WI38 (cell line): ENCODE data around the gene METTL23.

ENCODE experiments used
- H3K4me3 ChIP-seq: 2 replicates; pipeline ENCODE4 v1.5.1; 2011; ENCODE audit warnings: low read depth, mild to moderate bottlenecking, control low read depth, low read length
- TF ChIP-seq, protein P1 (sequence below): IDR thresholded peaks from 2 replicates; pipeline ENCODE4 v1.5.1; 2012; ENCODE audit warnings: low read depth, mild to moderate bottlenecking, control low read depth, low read length

The METTL23 gene

DNA sequence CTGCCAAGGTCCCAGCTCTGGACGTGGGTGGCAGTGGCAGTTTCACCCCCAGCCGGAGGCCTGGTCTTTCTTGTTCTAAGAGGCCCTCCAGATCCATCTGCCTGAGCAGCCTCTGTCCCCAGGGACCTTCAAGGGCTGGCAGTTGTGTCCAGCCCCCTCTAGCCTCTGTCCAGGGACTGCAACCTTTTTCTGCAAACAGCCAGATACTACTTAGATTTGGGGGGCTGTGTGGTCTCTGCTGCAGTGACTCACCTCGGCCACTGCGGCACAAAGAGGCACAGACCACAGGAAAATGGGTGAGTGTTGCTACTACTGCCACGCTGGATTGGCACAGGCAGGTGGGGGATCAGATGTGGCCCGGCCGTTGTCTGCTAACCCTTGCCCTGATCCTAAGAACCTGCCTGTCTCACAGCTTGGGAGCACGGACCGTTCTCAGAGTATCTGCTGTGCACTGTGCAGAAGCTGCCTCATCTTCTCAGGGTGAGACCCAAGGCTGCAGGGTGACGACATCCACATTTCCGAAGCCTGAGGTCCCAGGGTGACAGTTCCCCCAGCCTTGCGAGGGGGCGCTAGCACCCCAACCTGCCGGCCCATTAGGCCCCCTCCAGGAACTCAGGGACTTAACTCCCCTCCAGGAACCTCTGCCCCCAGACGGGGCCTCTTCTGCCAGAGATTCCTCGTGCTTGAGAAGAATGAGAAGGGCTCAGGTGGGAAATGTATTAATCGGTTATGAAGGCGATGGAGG is 43.5 kb upstream of the METTL23 start:
- H3K4me3 ChIP-seq, result no peak overlapping the region
- TF ChIP-seq, protein P1, sequence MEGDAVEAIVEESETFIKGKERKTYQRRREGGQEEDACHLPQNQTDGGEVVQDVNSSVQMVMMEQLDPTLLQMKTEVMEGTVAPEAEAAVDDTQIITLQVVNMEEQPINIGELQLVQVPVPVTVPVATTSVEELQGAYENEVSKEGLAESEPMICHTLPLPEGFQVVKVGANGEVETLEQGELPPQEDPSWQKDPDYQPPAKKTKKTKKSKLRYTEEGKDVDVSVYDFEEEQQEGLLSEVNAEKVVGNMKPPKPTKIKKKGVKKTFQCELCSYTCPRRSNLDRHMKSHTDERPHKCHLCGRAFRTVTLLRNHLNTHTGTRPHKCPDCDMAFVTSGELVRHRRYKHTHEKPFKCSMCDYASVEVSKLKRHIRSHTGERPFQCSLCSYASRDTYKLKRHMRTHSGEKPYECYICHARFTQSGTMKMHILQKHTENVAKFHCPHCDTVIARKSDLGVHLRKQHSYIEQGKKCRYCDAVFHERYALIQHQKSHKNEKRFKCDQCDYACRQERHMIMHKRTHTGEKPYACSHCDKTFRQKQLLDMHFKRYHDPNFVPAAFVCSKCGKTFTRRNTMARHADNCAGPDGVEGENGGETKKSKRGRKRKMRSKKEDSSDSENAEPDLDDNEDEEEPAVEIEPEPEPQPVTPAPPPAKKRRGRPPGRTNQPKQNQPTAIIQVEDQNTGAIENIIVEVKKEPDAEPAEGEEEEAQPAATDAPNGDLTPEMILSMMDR, result no peak

DNA sequence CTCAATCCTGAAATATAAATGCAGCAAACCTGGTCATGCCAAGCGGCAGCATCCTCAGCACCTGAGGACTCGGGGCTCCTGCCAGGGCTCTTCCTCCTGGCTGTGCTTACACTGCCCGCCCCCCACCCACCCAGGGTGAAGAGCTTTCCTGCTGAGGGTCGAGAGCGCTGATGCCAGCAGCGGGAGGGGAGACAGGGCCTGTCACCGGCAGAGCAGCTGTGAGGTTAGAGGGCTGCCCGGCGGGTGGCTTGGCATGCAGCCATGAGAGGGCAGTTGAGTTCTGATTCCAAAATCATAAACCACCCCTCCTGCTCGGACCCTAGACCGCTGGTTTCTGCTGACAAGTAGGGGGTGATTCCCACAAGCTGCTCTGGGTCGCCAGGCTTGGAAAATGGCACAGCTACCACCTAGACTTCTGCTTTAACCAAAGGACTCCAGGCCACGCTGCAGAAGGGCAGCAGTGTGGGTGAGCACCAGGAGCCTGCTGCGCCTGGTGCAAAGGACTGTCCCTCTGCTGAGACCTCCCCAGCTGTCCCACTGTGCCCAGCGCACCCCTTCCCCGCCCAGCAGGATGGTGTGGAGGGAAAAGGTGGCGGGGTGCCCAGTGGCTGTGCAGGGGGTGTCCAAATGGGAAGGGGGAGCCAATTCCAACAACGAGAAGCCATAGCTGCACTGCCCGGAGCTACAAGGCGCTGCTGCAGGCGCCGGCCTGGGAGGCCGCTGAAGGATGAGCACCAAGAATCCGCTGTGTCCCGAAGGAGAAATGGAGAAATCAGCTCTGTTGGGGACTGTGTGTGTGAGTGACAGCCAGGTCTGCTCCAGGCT is 42.5 kb upstream of the METTL23 start:
- TF ChIP-seq, protein P1, result no peak
- H3K4me3 ChIP-seq, result no peak overlapping the region

DNA sequence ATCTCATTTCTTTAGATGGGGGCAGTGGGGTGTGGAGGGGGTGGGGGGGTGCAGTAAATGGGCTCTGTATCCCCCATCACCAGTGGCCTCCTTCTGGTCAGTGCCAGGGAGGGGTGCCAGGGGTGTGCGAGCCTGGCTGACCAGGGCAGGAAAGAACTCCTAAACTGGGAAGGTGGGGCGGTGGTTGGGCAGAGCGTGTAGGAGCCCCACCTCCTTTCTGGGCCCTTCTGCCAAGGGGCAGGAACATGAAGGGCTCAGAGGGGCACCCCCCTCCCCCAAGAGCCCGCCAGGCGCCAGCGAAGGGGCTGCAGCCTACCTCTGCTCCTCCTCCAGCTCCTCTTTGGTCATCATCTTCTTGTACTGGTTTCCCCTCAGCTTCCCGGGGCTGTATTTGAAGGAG is 41.9 kb upstream of the METTL23 start:
- H3K4me3 ChIP-seq, result no peak overlapping the region
- TF ChIP-seq, protein P1, result no peak

DNA sequence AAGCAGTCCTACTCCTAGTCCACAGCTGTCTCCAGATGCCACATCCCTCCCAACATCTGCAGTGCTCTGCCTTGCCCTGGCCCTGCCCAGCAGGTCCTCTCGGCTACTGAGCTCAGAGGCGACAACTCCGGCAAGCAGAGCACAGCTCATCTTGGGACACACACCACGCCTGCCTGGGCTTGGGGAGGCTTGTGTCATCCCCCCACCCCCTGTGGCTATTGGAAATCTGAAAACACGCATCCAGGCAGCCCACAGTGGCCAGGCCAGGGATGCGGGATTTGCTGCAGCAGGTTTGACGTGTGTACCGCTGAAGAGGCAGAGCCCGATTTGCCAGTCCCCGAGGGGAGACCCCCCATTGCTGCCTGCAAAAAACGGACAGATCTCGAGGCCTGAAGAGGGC is 41.3 kb upstream of the METTL23 start:
- TF ChIP-seq, protein P1, result no peak
- no peak overlapping the region for H3K4me3 ChIP-seq

DNA sequence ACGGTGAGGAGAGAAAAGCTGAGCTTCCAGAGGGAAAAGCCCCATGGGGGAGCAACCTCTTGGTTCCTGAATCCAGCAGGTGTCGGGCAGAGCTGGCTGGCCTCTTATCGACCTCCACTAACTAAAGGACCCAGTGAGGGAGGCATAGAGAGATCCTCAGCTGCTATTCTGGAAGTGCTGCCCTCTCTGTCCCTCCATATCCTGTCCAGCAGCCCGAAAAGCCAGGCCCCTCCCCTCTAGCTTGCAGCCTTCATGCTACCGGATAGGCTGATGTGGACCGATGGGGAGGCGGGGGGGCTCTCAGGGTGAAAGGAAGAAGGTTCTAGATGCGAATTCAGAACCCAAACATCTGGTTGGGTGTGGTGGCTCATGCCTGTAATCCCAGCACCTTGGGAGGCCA is 40.8 kb upstream of the METTL23 start:
- H3K4me3 ChIP-seq, result no peak overlapping the region
- TF ChIP-seq, protein P1, result no peak

DNA sequence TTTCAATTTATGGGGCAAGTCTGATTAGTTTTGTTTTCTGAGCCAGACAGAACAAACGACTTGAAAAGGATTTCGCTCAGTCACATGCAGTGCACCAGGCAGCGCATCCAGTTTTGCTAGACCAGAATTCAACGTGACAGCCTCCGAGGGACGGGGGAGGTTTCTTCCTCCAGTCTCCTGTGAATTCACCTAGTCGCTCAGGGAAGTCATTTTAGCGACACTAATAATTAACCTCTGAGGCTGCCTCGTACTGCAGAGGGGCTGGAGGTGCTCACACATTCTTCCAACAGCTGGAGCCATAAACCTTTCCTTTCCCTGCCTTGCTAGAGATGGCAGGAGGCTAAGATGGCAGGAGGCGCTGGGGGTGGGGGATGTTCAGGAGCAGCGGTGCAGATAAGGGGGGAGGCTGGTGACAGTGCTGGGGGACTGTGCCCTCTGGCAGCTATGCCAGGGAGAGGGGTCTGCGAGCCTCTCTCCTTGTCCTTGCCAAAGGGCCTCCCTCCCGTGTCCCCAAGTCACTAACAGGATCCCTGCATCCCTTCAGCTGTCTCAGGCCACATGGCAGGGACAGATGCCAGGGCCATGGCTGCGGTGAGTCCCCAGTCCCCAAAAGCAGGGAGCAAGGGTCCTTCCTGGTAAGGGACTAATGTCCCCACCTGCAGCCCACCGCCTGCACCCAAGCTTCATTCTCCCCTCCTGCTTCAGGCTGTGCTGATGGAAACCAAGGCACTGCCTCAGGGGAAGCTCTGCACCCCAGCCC is 39.9 kb upstream of the METTL23 start:
- H3K4me3 ChIP-seq, result no peak overlapping the region
- TF ChIP-seq, protein P1, result no peak
